B cell (primary cell): ENCODE data around the gene NPSR1. TPM values are rescaled to one million over a fixed set of nuclear protein-coding genes. Genes with fewer than 3 reads are reported as not detected.

Experiments used
- ATAC-seq: fragments of 200-7000 bp; cut with Tn5 transposase; one replicate; pipeline ENCODE4 v1.10.0; 2021; ENCODE audit warnings: low read depth, mild to moderate bottlenecking, moderate number of reproducible peaks, moderate library complexity
- CTCF ChIA-PET: fragments of 350-600 bp; sonication (Branson Sonifier 250); formaldehyde crosslinking; loops from one replicate; lab custom pipeline; 2021; ENCODE audit warnings: antibody characterized with exemption, inconsistent platforms; lab: Charles Lee
- POLR2A ChIA-PET: fragments of 350-600 bp; sonication (Branson Sonifier 250); formaldehyde crosslinking; loops from one replicate; lab custom pipeline; 2021; ENCODE audit warnings: antibody characterized with exemption; lab: Charles Lee
- DNase-seq: peaks from one replicate; pipeline ENCODE4 v3.0.0; 2013
- H2AFZ ChIP-seq: 2 replicates; pipeline ENCODE4 v1.6.1; 2012; ENCODE audit warnings: mild to moderate bottlenecking, low read depth, low read length; ENCODE audit not compliant: insufficient read depth, poor library complexity, severe bottlenecking
- H3K27ac ChIP-seq, 2 donors: 1 replicate in 1 of 2; 2 replicates in 1 of 2; pipeline ENCODE4 v1.5.1; 2012 to 2013; ENCODE audit warnings: low read length in 2 of 2, mild to moderate bottlenecking in 2 of 2, moderate library complexity in 1 of 2
- H3K27me3 ChIP-seq, 4 experiments: fragments of 200-600 bp in 1 of 4; sonication (generic) in 1 of 4; replicated peaks in 1 of 4; 1 replicate in 2 of 4; 2 replicates in 2 of 4; pipeline versions ENCODE4 v1.6.1 to v1.7.0; 2013 to 2016; ENCODE audit warnings: low read length in 3 of 4, mild to moderate bottlenecking in 2 of 4, mixed read lengths in 1 of 4, moderate library complexity in 1 of 4; ENCODE audit not compliant: insufficient read depth in 4 of 4, control insufficient read depth in 3 of 4; ENCODE audit errors: control extremely low read depth in 1 of 4
- H3K36me3 ChIP-seq, 2 experiments: replicated peaks in 1 of 2; 1 replicate in 1 of 2; 2 replicates in 1 of 2; pipeline versions ENCODE4 v1.6.1 to v1.7.1; 2013; ENCODE audit warnings: low read length in 1 of 2; ENCODE audit not compliant: insufficient read depth in 2 of 2, control insufficient read depth in 1 of 2; ENCODE audit errors: control extremely low read depth in 1 of 2, extremely low read depth in 1 of 2
- H3K4me1 ChIP-seq, 2 donors: fragments of 200-600 bp in 1 of 2; sonication (generic) in 1 of 2; 1 replicate in 1 of 2; 2 replicates in 1 of 2; pipeline versions ENCODE4 v1.5.1 to v1.6.1; 2013 to 2017; ENCODE audit warnings: low read length in 2 of 2; ENCODE audit not compliant: control insufficient read depth in 2 of 2, insufficient read depth in 2 of 2
- H3K4me2 ChIP-seq: replicated peaks from 2 replicates; pipeline ENCODE3; 2012; ENCODE audit warnings: mild to moderate bottlenecking, low read depth, low read length; ENCODE audit not compliant: poor library complexity, severe bottlenecking
- H3K4me3 ChIP-seq, 5 experiments: fragments of 200-600 bp in 1 of 5; sonication (generic) in 1 of 5; 1 replicate in 3 of 5; 2 replicates in 2 of 5; pipeline versions ENCODE4 v1.5.1 to v1.7.0; 2011 to 2016; ENCODE audit warnings: low read length in 4 of 5, mild to moderate bottlenecking in 4 of 5, low read depth in 2 of 5, control low read depth in 1 of 5, moderate library complexity in 1 of 5; ENCODE audit not compliant: insufficient read depth in 1 of 5; ENCODE audit errors: control extremely low read depth in 1 of 5, extremely low read depth in 1 of 5
- H3K79me2 ChIP-seq: fragments of 200-600 bp; sonication (generic); one replicate; pipeline ENCODE4 v1.6.0; 2016; ENCODE audit warnings: low read length; ENCODE audit not compliant: control insufficient read depth, insufficient read depth
- H3K9ac ChIP-seq: fragments of 200-600 bp; sonication (generic); 2 replicates; pipeline ENCODE4 v1.6.1; 2017; ENCODE audit warnings: mild to moderate bottlenecking, low read length, moderate library complexity
- H3K9me3 ChIP-seq, 3 donors: one replicate each; pipeline versions ENCODE4 v1.6.1 to v1.7.1; 2013; ENCODE audit warnings: low read length in 2 of 3; ENCODE audit not compliant: control insufficient read depth in 2 of 3, insufficient read depth in 1 of 3; ENCODE audit errors: control extremely low read depth in 1 of 3
- H4K20me1 ChIP-seq: 2 replicates; pipeline ENCODE4 v1.6.0; 2012; ENCODE audit warnings: mild to moderate bottlenecking, low read length; ENCODE audit not compliant: insufficient read depth, control insufficient read depth, poor library complexity, severe bottlenecking
- H3K27ac Mint-ChIP-seq: one replicate; pipeline ENCODE4 v1.8.0; 2021; ENCODE audit warnings: mixed read lengths
- H3K27me3 Mint-ChIP-seq: one replicate; pipeline ENCODE4 v1.8.0; 2021; ENCODE audit warnings: mixed read lengths
- H3K4me1 Mint-ChIP-seq: one replicate; pipeline ENCODE4 v1.8.0; 2021; ENCODE audit warnings: mixed read lengths
- H3K4me3 Mint-ChIP-seq: one replicate; pipeline ENCODE4 v1.8.0; 2021; ENCODE audit warnings: mixed read lengths
- H3K9me3 Mint-ChIP-seq: one replicate; pipeline ENCODE4 v1.8.0; 2022; ENCODE audit warnings: mixed read lengths; ENCODE audit not compliant: insufficient read depth
- EZH2 ChIP-seq: IDR thresholded peaks from 2 replicates; pipeline ENCODE4 v1.6.1; 2012; ENCODE audit warnings: borderline replicate concordance, low read depth, mild to moderate bottlenecking, moderate library complexity, low read length; ENCODE audit not compliant: insufficient read depth, poor library complexity, severe bottlenecking
- WGBS: methylation state at CpG from one replicate; pipeline ENCODE4 v1.1.5; 2013; ENCODE audit warnings: missing lambda C conversion rate; ENCODE audit not compliant: insufficient coverage; 5-methylcytosine and 5-hydroxymethylcytosine counted together
- intact Hi-C: fragments of 100-400 bp; cut with micrococcal nuclease; formaldehyde crosslinking; loops from one replicate; pipeline ENCODE4 v1.10.0; 2022
- polyA plus RNA-seq: library from polyadenylated mRNA; depleted of rRNA; stranded (reverse); fragments of >200 nt; gene quantifications from 2 replicates; pipeline ENCODE4 v1.2.3, GENCODE V29; 2012
- total RNA-seq, 2 donors: library from RNA; stranded (reverse); fragments of 120-200 nt in 1 of 2; gene quantifications; 1 replicate in 1 of 2; 2 replicates in 1 of 2; pipeline versions ENCODE4 v1.2.3 to v1.2.4, GENCODE V29; 2013 to 2022
- TF ChIP-seq, protein P1 (sequence below): fragments of 200-600 bp; IDR thresholded peaks from one replicate; pipeline ENCODE4 v1.8.0; 2022; ENCODE audit warnings: antibody characterized with exemption, mild to moderate bottlenecking

Gene NPSR1
- total and polyA plus RNA-seq, 2 donors (not counting 1 experiment from before 2014, with no cell fraction given) = not detected

DNA sequence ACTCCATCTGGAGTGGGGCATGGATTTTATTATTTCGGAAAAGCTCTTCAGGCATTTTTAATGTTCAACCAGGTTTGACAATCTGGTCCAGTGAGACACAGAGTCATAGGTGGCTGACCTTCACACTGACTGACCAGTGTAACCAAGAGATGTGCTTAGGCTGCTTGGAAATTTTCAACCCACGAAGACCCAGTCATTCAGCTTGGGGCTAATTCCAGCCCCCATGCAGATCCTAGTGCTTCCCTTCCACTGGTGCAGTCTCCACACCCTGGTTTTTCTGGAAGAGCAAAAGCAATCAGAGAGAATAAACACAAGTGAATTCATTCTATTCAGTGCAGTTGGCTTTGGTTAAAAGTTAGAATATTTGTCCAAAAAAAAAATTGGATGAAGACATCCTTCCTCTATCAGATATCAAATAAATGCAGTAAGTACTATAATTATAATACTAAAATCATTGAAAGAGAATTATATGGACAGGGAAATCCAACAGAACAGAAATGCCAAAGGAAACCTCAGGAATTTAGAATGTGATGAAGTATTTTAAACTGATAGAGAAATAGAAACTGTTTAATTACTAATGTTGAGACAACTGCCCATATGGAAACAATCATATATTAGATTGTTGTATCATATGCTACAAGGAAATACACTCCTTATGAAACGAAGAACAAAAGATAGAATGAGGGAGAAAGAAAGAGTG is 178.0 kb downstream of the NPSR1 start:
- DNase-seq (no peak), ATAC-seq (no peak)
- no peak overlapping the region for H3K9ac ChIP-seq
- no peak overlapping the region for H3K4me2 ChIP-seq
- H3K4me3 ChIP-seq = no peak overlapping the region
- CTCF ChIA-PET = interaction anchor here (0.7 kb wide), 2 partner anchors 11 to 26 kb away, joined by 3 read pairs; no protein-coding TSS in a partner anchor
- H3K27ac ChIP-seq = no peak overlapping the region
- 73% methylated on average over 2 of the region's 3 CpGs for WGBS
- no peaks in the 10 kb centered on the region for H3K79me2 ChIP-seq
- H3K36me3 ChIP-seq = no peaks in the 10 kb centered on the region
- no peaks in the 10 kb centered on the region for H3K9me3 ChIP-seq
- no peaks in the 10 kb centered on the region for H3K27me3 ChIP-seq
- POLR2A ChIA-PET = no interaction called here
- no peaks in the 10 kb centered on the region for H3K4me1 ChIP-seq
- Mint-ChIP-seq H3K4me3 (no peak overlapping the region), H3K27ac (no peak overlapping the region), H3K9me3 (no peaks in the 10 kb centered on the region), H3K4me1 (no peaks in the 10 kb centered on the region), H3K27me3 (no peaks in the 10 kb centered on the region)
- no peak overlapping the region for H2AFZ ChIP-seq
- intact Hi-C loops = no loop called here
- no peaks in the 10 kb centered on the region for H4K20me1 ChIP-seq
- TF ChIP-seq, protein P1, sequence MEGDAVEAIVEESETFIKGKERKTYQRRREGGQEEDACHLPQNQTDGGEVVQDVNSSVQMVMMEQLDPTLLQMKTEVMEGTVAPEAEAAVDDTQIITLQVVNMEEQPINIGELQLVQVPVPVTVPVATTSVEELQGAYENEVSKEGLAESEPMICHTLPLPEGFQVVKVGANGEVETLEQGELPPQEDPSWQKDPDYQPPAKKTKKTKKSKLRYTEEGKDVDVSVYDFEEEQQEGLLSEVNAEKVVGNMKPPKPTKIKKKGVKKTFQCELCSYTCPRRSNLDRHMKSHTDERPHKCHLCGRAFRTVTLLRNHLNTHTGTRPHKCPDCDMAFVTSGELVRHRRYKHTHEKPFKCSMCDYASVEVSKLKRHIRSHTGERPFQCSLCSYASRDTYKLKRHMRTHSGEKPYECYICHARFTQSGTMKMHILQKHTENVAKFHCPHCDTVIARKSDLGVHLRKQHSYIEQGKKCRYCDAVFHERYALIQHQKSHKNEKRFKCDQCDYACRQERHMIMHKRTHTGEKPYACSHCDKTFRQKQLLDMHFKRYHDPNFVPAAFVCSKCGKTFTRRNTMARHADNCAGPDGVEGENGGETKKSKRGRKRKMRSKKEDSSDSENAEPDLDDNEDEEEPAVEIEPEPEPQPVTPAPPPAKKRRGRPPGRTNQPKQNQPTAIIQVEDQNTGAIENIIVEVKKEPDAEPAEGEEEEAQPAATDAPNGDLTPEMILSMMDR = no peak
- TF ChIP-seq EZH2 = no peak

GRCh38 chr7:34837316-34837715 is 179.3 kb downstream of the NPSR1 start:
- Histone ChIP-seq H3K27ac (no peak overlapping the region), H3K9me3 (no peaks in the 10 kb centered on the region), H4K20me1 (no peaks in the 10 kb centered on the region), H3K79me2 (no peaks in the 10 kb centered on the region), H3K4me3 (no peak overlapping the region), H3K4me2 (no peak overlapping the region), H3K4me1 (no peaks in the 10 kb centered on the region), H3K36me3 (no peaks in the 10 kb centered on the region), H3K27me3 (no peaks in the 10 kb centered on the region), H2AFZ (no peak overlapping the region), H3K9ac (no peak overlapping the region)
- WGBS = 81% methylated on average over 1 of the region's 2 CpGs
- ChIA-PET POLR2A (no interaction called here), CTCF (no interaction called here)
- Mint-ChIP-seq H3K27me3 (no peaks in the 10 kb centered on the region), H3K9me3 (no peaks in the 10 kb centered on the region), H3K4me1 (no peaks in the 10 kb centered on the region), H3K27ac (no peak overlapping the region), H3K4me3 (no peak overlapping the region)
- DNase-seq (no peak), ATAC-seq (no peak)
- TF ChIP-seq EZH2 = no peak
- TF ChIP-seq, protein P1 = no peak
- intact Hi-C loops = no loop called here
